GM18508 (cell line): Measurements from ENCODE around the gene HOXD1.

ENCODE experiments used
- ATAC-seq: cut with Tn5 transposase; IDR thresholded peaks from one replicate; pipeline ENCODE4 v1.9.1; 2021; ENCODE audit warnings: moderate number of reproducible peaks; ENCODE audit not compliant: insufficient read depth, unreplicated experiment

HOXD1 gene

DNA sequence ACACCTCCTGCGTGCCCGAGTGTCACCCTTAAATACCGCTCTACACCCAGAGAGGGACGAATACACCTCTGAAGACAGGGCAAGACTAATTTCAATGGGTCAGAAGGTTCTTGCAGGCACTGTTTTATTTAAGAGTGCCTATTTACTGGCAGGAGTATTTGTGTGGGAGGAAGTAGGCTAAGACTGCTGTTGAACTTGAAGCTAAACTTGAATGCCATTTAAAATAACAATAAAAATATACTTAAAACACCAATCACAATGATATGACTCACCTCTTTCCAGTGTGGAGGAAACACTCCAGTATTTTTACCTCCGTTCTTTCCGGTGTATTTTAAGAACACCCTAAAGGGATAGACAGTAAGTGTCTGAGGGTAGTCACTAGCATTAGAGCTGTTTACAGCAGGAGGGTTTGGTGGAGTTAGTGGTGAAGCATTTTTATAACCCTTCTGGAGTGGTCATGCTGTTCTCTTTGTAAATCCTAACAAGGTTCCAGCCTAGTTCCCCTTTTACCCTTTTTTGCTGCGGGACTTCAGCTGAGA is 9.6 kb upstream of the HOXD1 start:
- no peak for ATAC-seq

GRCh38 chr2:176181551-176181950 is 6.9 kb upstream of the HOXD1 start:
- no peak for ATAC-seq

- no peak for ATAC-seq
Measured at GRCh38 chr2:176182671-176183070, 5.8 kb upstream of the HOXD1 start.

- ATAC-seq = no peak
Measured at GRCh38 chr2:176184749-176185148, 3.7 kb upstream of the HOXD1 start.

GRCh38 chr2:176186024-176186423 is 2.4 kb upstream of the HOXD1 start:
- no peak for ATAC-seq

- no peak for ATAC-seq
Measured at GRCh38 chr2:176187200-176187898, 1.1 kb upstream of the HOXD1 start.

DNA sequence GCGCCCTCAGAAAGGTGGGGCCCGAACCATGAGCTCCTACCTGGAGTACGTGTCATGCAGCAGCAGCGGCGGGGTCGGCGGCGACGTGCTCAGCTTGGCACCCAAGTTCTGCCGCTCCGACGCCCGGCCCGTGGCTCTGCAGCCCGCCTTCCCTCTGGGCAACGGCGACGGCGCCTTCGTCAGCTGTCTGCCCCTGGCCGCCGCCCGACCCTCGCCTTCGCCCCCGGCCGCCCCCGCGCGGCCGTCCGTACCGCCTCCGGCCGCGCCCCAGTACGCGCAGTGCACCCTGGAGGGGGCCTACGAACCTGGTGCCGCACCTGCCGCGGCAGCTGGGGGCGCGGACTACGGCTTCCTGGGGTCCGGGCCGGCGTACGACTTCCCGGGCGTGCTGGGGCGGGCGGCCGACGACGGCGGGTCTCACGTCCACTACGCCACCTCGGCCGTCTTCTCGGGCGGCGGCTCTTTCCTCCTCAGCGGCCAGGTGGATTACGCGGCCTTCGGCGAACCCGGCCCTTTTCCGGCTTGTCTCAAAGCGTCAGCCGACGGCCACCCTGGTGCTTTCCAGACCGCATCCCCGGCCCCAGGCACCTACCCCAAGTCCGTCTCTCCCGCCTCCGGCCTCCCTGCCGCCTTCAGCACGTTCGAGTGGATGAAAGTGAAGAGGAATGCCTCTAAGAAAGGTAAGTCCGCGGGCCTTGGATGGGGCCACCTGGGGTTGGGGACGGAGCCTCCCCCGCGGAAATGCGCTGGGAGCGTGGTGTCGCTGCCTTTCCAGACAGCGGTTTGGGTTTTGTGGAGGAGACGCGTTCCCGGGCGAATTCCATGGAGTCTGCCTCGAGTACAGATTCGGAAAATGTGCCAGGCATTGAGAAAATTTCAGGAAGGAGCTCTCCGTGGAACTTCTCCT is 559 bp downstream of the HOXD1 start:
- no peak for ATAC-seq

GRCh38 chr2:176189681-176190641 is 1.5 kb downstream of the HOXD1 start:
- no peak for ATAC-seq

DNA sequence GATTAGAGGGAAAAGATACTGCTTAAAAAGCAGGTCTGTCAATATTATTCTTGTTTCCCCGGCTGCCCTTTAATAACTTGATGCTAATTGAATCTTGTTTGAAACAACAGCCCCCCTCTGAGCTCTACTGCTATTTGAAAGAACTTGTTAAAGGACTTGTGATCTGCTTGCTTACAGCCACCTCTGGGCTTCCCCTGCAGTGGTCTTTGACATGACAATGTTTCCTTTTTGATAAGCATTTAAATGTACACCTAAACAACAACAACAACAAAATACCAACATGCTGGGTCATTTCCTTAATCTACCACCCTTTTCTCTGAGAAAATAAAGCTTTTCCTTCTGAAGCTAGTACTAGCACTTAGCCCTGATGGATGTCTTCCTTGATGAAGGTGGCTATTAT is 3.9 kb downstream of the HOXD1 start:
- no peak for ATAC-seq

DNA sequence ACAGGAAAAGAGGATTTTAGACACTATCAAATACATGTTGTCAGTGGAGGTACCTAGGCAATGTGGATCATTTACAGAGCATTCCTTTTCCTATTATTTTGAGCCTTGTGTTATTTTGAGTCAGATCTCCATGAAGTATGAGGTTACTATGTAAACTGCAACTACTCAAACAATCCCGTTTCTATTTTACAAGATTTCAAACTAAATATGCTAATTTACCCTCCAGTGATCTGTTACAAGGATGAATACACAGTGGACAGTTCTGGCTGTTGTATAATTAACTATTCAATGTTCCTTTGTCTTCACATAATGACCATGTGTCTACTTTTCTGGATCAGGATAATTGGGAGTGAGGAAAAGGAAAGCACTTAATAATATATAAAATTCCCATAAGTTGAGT is 4.6 kb downstream of the HOXD1 start:
- no peak for ATAC-seq

DNA sequence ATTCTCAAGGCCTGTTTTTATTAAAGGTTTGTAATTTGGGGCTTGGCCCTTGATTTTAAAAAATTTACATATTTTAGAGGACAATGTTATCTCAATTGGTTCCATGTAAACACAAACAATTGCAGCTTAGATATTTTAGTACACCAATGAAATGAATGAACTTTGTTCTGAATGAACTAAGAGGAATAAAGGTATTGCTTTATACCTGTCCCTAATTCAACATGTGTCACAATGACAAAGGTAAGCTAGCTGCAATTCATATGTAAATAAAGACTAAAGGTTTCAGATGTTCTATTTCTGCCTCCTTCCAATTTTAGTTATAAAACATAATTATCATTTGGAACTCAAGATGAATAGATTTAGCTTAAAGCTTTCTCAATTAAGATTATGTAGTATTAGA is 11.4 kb downstream of the HOXD1 start:
- no peak for ATAC-seq

- ATAC-seq = no peak
Measured at GRCh38 chr2:176200971-176201370, 12.5 kb downstream of the HOXD1 start.

DNA sequence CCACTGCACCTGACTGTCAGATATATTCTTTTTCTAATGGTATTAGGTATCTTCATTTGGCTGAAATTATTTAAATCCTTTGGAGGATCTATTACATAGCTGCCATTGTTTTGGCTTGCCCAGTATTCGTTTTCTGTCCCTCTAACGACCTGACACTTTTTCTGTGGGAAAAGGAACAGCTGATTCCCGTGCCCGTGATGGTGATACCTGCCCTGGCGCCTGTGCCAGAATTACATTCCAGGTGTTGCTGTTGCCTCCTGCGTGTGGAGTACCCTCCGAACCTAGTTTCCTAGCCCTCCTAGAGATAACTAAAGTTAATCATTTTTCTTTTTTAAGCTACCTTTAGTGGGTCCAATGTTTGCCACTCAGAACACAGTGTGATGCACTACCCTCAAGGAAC is 14.0 kb downstream of the HOXD1 start:
- no peak for ATAC-seq

GRCh38 chr2:176205126-176205525 is 16.7 kb downstream of the HOXD1 start:
- no peak for ATAC-seq

DNA sequence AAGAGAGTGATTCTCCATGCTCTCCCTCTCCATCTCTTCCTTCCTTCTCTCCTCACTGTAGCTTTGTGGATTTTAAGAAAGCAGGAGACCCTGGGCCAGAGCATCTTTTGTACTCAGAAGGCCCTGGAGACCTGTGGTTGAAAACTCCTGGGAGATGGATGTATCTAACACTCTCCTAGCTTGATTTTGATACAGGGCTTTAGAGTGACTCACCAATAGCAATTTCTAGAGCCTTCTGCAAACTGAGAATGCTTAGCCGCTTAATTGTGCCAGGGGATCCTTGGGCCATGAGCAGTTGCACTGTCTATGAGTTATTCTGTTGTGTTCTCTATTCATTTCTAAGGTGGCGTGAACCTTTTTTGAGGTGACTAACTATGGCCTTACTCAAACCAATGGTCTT is 17.7 kb downstream of the HOXD1 start:
- no peak for ATAC-seq

DNA sequence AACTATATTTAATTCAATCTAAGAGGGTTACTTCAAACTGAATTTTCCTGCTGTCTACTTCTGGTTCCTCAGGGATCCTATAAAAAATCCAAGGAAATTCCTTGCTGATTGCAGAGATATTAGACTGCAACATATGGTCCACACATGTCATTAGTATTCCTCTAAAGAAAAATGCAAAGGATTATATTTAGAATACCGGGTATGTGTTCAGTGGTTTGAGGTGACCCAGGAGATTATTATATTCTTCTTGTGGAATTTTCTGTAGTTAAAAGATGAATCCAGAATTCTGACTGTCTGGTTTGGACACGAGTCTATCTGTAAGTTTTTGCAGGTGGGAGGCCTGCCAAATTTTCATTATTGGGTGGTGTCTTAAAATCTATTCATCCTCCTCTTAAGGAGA is 18.2 kb downstream of the HOXD1 start:
- no peak for ATAC-seq

DNA sequence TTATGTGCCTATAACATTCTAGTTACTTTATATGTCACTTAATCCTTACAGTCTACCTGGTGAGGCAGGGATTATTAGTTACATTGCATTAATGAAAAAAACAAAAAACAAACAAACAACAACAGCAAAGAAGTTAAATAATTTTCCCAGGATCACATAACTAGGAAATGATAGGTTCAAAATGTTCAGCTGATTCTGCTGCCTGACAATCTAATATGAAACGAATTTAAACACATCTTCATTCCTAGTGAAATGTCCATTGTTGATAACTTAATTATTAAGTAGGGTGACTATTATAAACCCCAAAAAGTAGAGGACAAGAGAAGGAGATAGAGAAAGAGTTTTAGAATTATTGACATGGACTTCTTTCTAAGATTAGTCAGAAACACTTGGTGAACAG is 22.6 kb downstream of the HOXD1 start:
- ATAC-seq = no peak

- ATAC-seq = no peak
Measured at GRCh38 chr2:176212276-176212675, 23.8 kb downstream of the HOXD1 start.

DNA sequence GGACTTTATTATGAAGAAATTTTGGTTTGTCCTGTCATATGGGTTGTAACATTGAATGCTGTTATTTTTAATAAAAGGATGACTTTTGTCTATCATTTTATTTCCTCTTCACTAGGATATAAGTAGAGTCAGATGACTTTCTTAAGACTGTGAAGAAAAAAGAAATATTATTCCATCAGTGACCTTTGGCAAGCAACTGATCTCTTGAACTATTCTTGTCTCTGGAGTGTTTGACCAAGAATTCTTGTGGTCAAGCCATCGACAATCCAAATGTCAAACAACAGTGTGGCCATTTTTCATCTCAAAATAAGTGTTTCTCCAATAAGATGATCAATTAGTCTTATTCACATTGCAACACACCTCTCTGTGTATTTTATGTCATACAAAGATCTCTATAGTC is 24.9 kb downstream of the HOXD1 start:
- no peak for ATAC-seq

DNA sequence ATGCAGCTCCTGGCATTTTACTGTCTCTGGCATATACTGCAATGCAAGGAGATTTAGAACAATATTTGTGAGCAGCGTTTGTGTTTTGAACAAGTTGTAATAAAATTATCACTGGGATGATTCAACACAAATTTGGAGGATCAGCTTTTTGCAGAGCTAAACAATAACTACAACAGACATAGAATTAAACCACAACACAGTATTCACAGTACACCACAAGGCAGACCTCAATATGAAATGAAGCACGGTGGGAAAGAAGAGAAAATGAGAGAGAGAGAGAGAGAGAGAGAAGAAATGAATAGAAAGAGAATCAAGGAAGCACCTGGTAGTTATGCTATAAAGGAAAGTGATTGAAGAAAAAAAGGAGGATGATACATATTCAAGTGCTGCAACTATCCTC is 39.4 kb downstream of the HOXD1 start:
- ATAC-seq = no peak
